Hepatocyte (in vitro differentiated cells): ENCODE results near the gene ZNF280D. TPM values are rescaled to one million over a fixed set of nuclear protein-coding genes. Genes with fewer than 3 reads are reported as not detected.

Source experiments
- DNase-seq: peaks from one replicate; pipeline ENCODE4 v3.0.0-alpha.2; 2016; ENCODE audit warnings: low spot score
- H2AFZ ChIP-seq: fragments of 200-600 bp; sonication (generic); 2 replicates; pipeline ENCODE4 v1.6.0; 2016; ENCODE audit warnings: antibody characterized with exemption, mild to moderate bottlenecking
- H3K27ac ChIP-seq: fragments of 200-600 bp; sonication (generic); 2 replicates; pipeline ENCODE4 v1.5.1; 2016; ENCODE audit warnings: mild to moderate bottlenecking
- H3K27me3 ChIP-seq: fragments of 200-600 bp; sonication (generic); 2 replicates; pipeline ENCODE4 v1.6.1; 2016
- H3K36me3 ChIP-seq: fragments of 200-600 bp; sonication (generic); replicated peaks from 2 replicates; pipeline ENCODE4 v1.5.1; 2016; ENCODE audit warnings: low read depth; ENCODE audit not compliant: insufficient read depth
- H3K4me1 ChIP-seq: fragments of 200-600 bp; sonication (generic); 2 replicates; pipeline ENCODE4 v1.5.1; 2016; ENCODE audit warnings: mild to moderate bottlenecking, moderate library complexity; ENCODE audit not compliant: insufficient read depth
- H3K4me2 ChIP-seq: fragments of 200-600 bp; sonication (generic); 2 replicates; pipeline ENCODE4 v1.6.0; 2016
- H3K4me3 ChIP-seq: fragments of 200-600 bp; sonication (generic); 2 replicates; pipeline ENCODE4 v1.5.1; 2016; ENCODE audit warnings: mild to moderate bottlenecking
- H3K79me2 ChIP-seq: fragments of 200-600 bp; sonication (generic); 2 replicates; pipeline ENCODE4 v1.6.0; 2017; ENCODE audit warnings: mild to moderate bottlenecking
- H3K9me2 ChIP-seq: fragments of 200-600 bp; sonication (generic); replicated peaks from 2 replicates; pipeline ENCODE4 v1.6.0; 2017; ENCODE audit warnings: mild to moderate bottlenecking; ENCODE audit not compliant: insufficient read depth
- H3K9me3 ChIP-seq: fragments of 200-600 bp; sonication (generic); 2 replicates; pipeline ENCODE4 v1.5.1; 2016; ENCODE audit warnings: low read depth, mild to moderate bottlenecking
- H4K20me1 ChIP-seq: fragments of 200-600 bp; sonication (generic); 2 replicates; pipeline ENCODE4 v1.6.0; 2016; ENCODE audit warnings: mild to moderate bottlenecking; ENCODE audit not compliant: insufficient read depth, poor library complexity, severe bottlenecking
- EZH2 ChIP-seq: fragments of 200-600 bp; sonication (generic); IDR thresholded peaks from 2 replicates; pipeline ENCODE4 v1.6.1; 2016; ENCODE audit warnings: antibody characterized with exemption, mild to moderate bottlenecking, borderline replicate concordance
- EZH2phosphoT487 ChIP-seq: fragments of 200-600 bp; sonication (generic); IDR thresholded peaks from one replicate; pipeline ENCODE4 v1.6.1; 2018; ENCODE audit warnings: antibody characterized with exemption, mild to moderate bottlenecking, low read depth, moderate library complexity; ENCODE audit not compliant: unreplicated experiment, severe bottlenecking
- WGBS: methylation state at CpG from one replicate; pipeline ENCODE4 v1.1.6; 2016; ENCODE audit warnings: low lambda C conversion rate; ENCODE audit errors: missing lambda C conversion rate; 5-methylcytosine and 5-hydroxymethylcytosine counted together
- polyA plus RNA-seq: library from polyadenylated mRNA; unstranded; fragments of >200 nt; fragmentation: Nextera tagmentation; extraction: Ambion mirVana; gene quantifications from 2 replicates; pipeline ENCODE4 v1.2.1, GENCODE V29; 2016
- total RNA-seq: library from RNA; depleted of rRNA; stranded (reverse); fragments of >200 nt; gene quantifications from 2 replicates; pipeline ENCODE4 v1.2.3, GENCODE V29; 2014
- TF ChIP-seq, protein P1 (sequence below): fragments of 200-600 bp; sonication (generic); IDR thresholded peaks from 2 replicates; pipeline ENCODE4 v1.5.1; 2016; ENCODE audit warnings: antibody characterized with exemption, mild to moderate bottlenecking; ENCODE audit not compliant: poor library complexity

ZNF280D gene
- total and polyA plus RNA-seq, 2 experiments from 2014 or later: 0.54 to 0.87 TPM

DNA sequence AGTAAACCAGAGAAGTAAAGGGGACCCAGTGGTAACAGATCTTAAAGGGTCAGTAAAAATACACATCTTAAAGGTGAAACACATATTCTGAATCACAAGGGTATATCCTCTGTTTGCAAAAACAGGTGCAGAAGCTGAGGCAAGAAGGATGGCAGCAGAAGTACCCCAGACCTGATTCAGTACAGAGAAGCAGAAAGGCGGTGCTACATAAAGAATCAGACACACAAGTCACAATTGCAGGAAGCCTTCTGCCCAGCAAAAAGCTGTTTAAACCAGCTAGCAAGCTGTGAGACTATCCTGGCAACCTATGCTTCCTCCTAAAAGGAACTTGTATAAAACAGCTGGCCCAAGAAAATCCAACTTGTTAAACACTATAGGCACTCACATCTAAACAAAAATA, 49.4 kb downstream of the ZNF280D start:
- DNase-seq: no peak
- Histone ChIP-seq H2AFZ (no peak overlapping the region), H3K9me3 (no peaks in the 10 kb centered on the region), H3K9me2 (no peaks in the 10 kb centered on the region), H3K27ac (no peak overlapping the region), H3K4me2 (no peak overlapping the region), H3K27me3 (no peaks in the 10 kb centered on the region), H3K4me3 (no peak overlapping the region), H4K20me1 (no peaks in the 10 kb centered on the region), H3K79me2 (no peaks in the 10 kb centered on the region), H3K4me1 (peaks cover 4% of the 10 kb centered on the region), H3K36me3 (no peaks in the 10 kb centered on the region)
- WGBS: 84% methylated on average over 1 of the region's 1 CpG
- TF ChIP-seq EZH2phosphoT487: no peak

DNA sequence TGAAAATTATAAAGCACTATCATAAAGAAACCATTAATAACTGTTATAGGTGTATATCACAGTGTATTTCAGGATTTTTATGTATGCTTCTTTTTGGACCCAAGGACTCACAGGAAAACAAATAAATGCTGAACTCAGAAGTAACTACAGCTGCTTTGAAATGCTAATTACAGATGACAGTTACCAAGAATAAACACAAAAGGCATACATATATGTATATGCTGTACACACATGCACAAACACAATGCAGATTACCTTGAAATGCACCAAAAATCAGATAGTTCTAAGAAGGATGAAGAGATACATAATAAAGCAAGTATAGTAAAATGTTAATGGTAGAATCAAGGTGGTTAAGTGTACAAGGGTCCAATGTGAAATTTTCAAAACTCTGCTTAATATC, 52.2 kb downstream of the ZNF280D start:
- Histone ChIP-seq H3K27ac (no peak overlapping the region), H3K27me3 (no peaks in the 10 kb centered on the region), H3K36me3 (no peaks in the 10 kb centered on the region), H3K4me2 (no peak overlapping the region), H3K4me1 (peaks cover 4% of the 10 kb centered on the region), H3K9me3 (no peaks in the 10 kb centered on the region), H3K9me2 (no peaks in the 10 kb centered on the region), H3K79me2 (no peaks in the 10 kb centered on the region), H3K4me3 (no peak overlapping the region), H2AFZ (no peak overlapping the region), H4K20me1 (no peaks in the 10 kb centered on the region)
- DNase-seq: no peak
- TF ChIP-seq, protein P1, sequence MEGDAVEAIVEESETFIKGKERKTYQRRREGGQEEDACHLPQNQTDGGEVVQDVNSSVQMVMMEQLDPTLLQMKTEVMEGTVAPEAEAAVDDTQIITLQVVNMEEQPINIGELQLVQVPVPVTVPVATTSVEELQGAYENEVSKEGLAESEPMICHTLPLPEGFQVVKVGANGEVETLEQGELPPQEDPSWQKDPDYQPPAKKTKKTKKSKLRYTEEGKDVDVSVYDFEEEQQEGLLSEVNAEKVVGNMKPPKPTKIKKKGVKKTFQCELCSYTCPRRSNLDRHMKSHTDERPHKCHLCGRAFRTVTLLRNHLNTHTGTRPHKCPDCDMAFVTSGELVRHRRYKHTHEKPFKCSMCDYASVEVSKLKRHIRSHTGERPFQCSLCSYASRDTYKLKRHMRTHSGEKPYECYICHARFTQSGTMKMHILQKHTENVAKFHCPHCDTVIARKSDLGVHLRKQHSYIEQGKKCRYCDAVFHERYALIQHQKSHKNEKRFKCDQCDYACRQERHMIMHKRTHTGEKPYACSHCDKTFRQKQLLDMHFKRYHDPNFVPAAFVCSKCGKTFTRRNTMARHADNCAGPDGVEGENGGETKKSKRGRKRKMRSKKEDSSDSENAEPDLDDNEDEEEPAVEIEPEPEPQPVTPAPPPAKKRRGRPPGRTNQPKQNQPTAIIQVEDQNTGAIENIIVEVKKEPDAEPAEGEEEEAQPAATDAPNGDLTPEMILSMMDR: no peak
- no peak for TF ChIP-seq EZH2
- TF ChIP-seq EZH2phosphoT487: no peak

DNA sequence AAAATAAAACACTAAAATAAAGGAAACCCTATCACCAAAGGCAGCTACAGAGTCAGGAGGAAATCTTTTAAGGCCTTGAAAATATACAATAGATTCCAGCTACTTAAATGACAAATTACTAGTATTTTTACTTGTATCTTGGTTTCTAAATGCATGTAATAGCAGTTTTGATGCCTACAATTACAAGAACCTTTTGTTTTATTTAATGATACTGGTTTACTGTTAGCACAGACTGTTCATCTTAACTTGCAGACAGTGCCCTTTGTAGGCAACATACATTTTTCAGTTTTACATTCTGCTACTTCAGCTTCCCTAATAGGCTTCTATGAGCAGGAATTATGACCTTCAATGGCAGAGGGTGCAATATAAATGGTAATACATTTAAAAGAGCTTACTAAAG, 54.1 kb downstream of the ZNF280D start:
- no peaks in the 10 kb centered on the region for H3K36me3 ChIP-seq
- no peak overlapping the region for H2AFZ ChIP-seq
- no peak for DNase-seq
- H3K4me1 ChIP-seq: peaks cover 4% of the 10 kb centered on the region
- no peaks in the 10 kb centered on the region for H3K79me2 ChIP-seq
- H3K9me3 ChIP-seq: no peaks in the 10 kb centered on the region
- H3K4me2 ChIP-seq: no peak overlapping the region
- TF ChIP-seq EZH2phosphoT487 (no peak), EZH2 (no peak)
- TF ChIP-seq, protein P1: no peak
- H3K9me2 ChIP-seq: no peaks in the 10 kb centered on the region
- H3K27ac ChIP-seq: no peak overlapping the region
- H3K4me3 ChIP-seq: no peak overlapping the region
- no peaks in the 10 kb centered on the region for H3K27me3 ChIP-seq
- H4K20me1 ChIP-seq: no peaks in the 10 kb centered on the region

DNA sequence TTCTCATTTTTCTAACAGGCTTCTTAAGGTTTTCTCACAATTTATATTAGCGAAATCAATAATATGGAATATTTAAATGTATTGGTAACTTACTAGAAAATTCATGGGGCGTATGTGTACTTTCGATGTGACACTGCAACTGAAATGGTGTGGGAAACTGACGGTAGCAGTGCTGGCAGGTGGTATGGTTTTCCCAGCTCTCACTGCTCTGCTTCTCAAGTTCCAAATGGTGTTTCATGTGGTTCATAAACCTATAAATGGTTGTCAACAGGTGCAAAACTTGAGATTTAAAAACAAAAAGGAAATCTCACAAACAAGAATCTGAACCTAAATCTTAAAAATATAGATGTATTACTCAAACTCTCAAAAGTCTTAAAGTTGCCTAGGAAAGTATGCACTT, 54.7 kb downstream of the ZNF280D start:
- H3K4me2 ChIP-seq: no peak overlapping the region
- WGBS: 91% methylated on average over 4 of the region's 4 CpGs
- no peaks in the 10 kb centered on the region for H4K20me1 ChIP-seq
- no peak overlapping the region for H2AFZ ChIP-seq
- TF ChIP-seq EZH2phosphoT487: no peak
- H3K9me2 ChIP-seq: no peaks in the 10 kb centered on the region
- no peaks in the 10 kb centered on the region for H3K79me2 ChIP-seq
- no peaks in the 10 kb centered on the region for H3K9me3 ChIP-seq
- no peak overlapping the region for H3K4me3 ChIP-seq
- H3K27ac ChIP-seq: no peak overlapping the region
- H3K4me1 ChIP-seq: peaks cover 4% of the 10 kb centered on the region
- no peaks in the 10 kb centered on the region for H3K36me3 ChIP-seq
- H3K27me3 ChIP-seq: no peaks in the 10 kb centered on the region
- DNase-seq: no peak

DNA sequence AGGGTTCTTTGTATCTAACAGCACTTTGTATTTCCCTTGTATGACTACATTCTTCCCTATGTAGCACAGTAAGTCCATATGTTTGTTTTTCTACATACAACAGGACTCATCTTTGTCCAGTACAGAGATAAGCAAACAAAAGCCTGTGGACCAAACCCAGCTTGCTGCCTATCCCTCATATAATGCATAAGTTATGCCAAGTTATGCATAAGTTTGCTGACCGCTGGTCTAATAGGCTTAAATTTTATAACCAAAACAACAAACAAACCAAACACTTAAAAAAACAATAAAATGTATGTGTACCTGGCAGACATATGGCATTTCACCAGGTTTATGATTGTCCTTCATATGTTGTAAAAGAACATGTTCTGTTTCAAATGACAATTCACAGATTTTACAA, 56.0 kb downstream of the ZNF280D start:
- TF ChIP-seq EZH2 (no peak), EZH2phosphoT487 (no peak)
- TF ChIP-seq, protein P1: no peak
- no peaks in the 10 kb centered on the region for H3K79me2 ChIP-seq
- H3K27me3 ChIP-seq: no peaks in the 10 kb centered on the region
- no peaks in the 10 kb centered on the region for H3K36me3 ChIP-seq
- H3K4me3 ChIP-seq: no peak overlapping the region
- no peak overlapping the region for H2AFZ ChIP-seq
- 97% methylated on average over 1 of the region's 1 CpG for WGBS
- no peak overlapping the region for H3K4me2 ChIP-seq
- H3K27ac ChIP-seq: no peak overlapping the region
- H3K4me1 ChIP-seq: peaks cover 4% of the 10 kb centered on the region
- no peak for DNase-seq
- H4K20me1 ChIP-seq: no peaks in the 10 kb centered on the region
- no peaks in the 10 kb centered on the region for H3K9me3 ChIP-seq
- no peaks in the 10 kb centered on the region for H3K9me2 ChIP-seq
